ENCODE data around the gene NR2F2.

DNA sequence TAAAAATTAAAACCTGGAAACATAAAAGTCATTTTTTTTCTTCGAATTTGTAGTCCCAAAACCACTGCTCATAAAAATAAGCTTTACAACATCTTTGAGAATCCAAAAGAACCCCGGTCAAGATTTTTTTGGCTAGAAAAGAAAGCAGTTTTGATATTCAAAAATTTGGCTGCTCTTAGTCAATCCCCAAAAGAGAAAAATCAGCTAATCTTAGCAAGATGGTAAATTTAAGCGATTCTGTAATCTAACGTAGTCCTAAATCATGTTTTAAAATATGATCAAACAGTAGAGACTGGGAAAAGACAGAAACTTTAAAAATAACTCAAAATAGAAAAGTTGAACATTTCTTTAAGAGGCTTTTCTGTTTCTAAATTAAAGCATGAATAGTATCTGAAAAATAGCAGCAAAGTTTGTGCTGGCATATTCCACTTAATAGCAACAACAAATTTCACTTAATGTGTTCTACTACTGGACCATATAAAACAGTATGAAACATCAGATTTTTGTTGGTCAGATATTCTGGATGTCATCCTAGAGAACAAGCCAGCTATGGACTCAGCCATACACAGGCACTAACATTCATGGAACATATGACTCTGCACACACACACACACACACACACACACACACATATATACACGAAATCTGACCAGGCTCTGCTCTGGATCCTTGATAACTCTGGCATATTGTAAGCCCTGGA, 19.1 kb upstream of the NR2F2 start:
- TF ChIP-seq, protein P1, sequence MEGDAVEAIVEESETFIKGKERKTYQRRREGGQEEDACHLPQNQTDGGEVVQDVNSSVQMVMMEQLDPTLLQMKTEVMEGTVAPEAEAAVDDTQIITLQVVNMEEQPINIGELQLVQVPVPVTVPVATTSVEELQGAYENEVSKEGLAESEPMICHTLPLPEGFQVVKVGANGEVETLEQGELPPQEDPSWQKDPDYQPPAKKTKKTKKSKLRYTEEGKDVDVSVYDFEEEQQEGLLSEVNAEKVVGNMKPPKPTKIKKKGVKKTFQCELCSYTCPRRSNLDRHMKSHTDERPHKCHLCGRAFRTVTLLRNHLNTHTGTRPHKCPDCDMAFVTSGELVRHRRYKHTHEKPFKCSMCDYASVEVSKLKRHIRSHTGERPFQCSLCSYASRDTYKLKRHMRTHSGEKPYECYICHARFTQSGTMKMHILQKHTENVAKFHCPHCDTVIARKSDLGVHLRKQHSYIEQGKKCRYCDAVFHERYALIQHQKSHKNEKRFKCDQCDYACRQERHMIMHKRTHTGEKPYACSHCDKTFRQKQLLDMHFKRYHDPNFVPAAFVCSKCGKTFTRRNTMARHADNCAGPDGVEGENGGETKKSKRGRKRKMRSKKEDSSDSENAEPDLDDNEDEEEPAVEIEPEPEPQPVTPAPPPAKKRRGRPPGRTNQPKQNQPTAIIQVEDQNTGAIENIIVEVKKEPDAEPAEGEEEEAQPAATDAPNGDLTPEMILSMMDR (IDR thresholded peaks at IDR 0.05; ENCODE audit: poor library complexity, severe bottlenecking) = no peak
- TF ChIP-seq RAD21 (conservative IDR thresholded peaks at IDR 0.05) = no peak
- no peak for TF ChIP-seq EP300 (conservative IDR thresholded peaks at IDR 0.05; ENCODE audit: poor library complexity, severe bottlenecking)
- no peak for TF ChIP-seq EZH2 (IDR thresholded peaks at IDR 0.05; ENCODE audit: borderline replicate concordance, insufficient read depth, low read length, poor library complexity, severe bottlenecking)
- TF ChIP-seq SMC3 (conservative IDR thresholded peaks at IDR 0.05; ENCODE audit: poor library complexity) = no peak
- no peak for TF ChIP-seq POLR2AphosphoS5 (IDR thresholded peaks at IDR 0.05)
- TF ChIP-seq TAF1 (IDR thresholded peaks at IDR 0.05; ENCODE audit: low read depth) = no peak
- TF ChIP-seq, protein P2, sequence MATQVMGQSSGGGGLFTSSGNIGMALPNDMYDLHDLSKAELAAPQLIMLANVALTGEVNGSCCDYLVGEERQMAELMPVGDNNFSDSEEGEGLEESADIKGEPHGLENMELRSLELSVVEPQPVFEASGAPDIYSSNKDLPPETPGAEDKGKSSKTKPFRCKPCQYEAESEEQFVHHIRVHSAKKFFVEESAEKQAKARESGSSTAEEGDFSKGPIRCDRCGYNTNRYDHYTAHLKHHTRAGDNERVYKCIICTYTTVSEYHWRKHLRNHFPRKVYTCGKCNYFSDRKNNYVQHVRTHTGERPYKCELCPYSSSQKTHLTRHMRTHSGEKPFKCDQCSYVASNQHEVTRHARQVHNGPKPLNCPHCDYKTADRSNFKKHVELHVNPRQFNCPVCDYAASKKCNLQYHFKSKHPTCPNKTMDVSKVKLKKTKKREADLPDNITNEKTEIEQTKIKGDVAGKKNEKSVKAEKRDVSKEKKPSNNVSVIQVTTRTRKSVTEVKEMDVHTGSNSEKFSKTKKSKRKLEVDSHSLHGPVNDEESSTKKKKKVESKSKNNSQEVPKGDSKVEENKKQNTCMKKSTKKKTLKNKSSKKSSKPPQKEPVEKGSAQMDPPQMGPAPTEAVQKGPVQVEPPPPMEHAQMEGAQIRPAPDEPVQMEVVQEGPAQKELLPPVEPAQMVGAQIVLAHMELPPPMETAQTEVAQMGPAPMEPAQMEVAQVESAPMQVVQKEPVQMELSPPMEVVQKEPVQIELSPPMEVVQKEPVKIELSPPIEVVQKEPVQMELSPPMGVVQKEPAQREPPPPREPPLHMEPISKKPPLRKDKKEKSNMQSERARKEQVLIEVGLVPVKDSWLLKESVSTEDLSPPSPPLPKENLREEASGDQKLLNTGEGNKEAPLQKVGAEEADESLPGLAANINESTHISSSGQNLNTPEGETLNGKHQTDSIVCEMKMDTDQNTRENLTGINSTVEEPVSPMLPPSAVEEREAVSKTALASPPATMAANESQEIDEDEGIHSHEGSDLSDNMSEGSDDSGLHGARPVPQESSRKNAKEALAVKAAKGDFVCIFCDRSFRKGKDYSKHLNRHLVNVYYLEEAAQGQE (IDR thresholded peaks at IDR 0.05; ENCODE audit: borderline replicate concordance) = no peak
- no peak for TF ChIP-seq MXI1 (conservative IDR thresholded peaks at IDR 0.05; ENCODE audit: poor library complexity, severe bottlenecking)

Measured in neural cell (in vitro differentiated cells).